ENCODE results near the gene HABP2.

The HABP2 gene

GRCh38 chr10:113529575-113529974, 23.3 kb upstream of the HABP2 start:
- no peak overlapping the region for H3K4me2 ChIP-seq
- no peaks in the 10 kb centered on the region for H3K36me3 ChIP-seq (ENCODE audit: insufficient read depth)
- H3K27me3 ChIP-seq (ENCODE audit: insufficient read depth, low read depth): no peaks in the 10 kb centered on the region
- no peak overlapping the region for H2AFZ ChIP-seq (ENCODE audit: low read depth)
- H3K27ac ChIP-seq: no peak overlapping the region
- no peak for TF ChIP-seq CTCF (conservative IDR thresholded peaks at IDR 0.05; ENCODE audit: low read depth, low read length)
- no peaks in the 10 kb centered on the region for H4K20me1 ChIP-seq (ENCODE audit: insufficient read depth)
- H3K9ac ChIP-seq: no peak overlapping the region
- no peaks in the 10 kb centered on the region for H3K79me2 ChIP-seq (ENCODE audit: insufficient read depth, low read depth)
- H3K4me1 ChIP-seq (ENCODE audit: low read depth, poor library complexity, severe bottlenecking): no peaks in the 10 kb centered on the region
- no peak overlapping the region for H3K4me3 ChIP-seq (IDR thresholded peaks at IDR 0.05; ENCODE audit: insufficient read depth, low read depth, low read length)

GRCh38 chr10:113530476-113530875, 22.4 kb upstream of the HABP2 start:
- no peak overlapping the region for H3K27ac ChIP-seq

GRCh38 chr10:113532724-113533123, 20.1 kb upstream of the HABP2 start:
- Histone ChIP-seq H3K79me2 (ENCODE audit: insufficient read depth, low read depth) (no peaks in the 10 kb centered on the region), H3K36me3 (ENCODE audit: insufficient read depth) (no peaks in the 10 kb centered on the region), H4K20me1 (ENCODE audit: insufficient read depth) (no peaks in the 10 kb centered on the region), H2AFZ (ENCODE audit: low read depth) (no peak overlapping the region), H3K4me2 (no peak overlapping the region), H3K4me3 (IDR thresholded peaks at IDR 0.05; ENCODE audit: insufficient read depth, low read depth, low read length) (no peak overlapping the region), H3K4me1 (ENCODE audit: low read depth, poor library complexity, severe bottlenecking) (no peaks in the 10 kb centered on the region), H3K27ac (no peak overlapping the region), H3K27me3 (ENCODE audit: insufficient read depth, low read depth) (no peaks in the 10 kb centered on the region), H3K9ac (no peak overlapping the region)
- TF ChIP-seq CTCF (conservative IDR thresholded peaks at IDR 0.05; ENCODE audit: low read depth, low read length): no peak

More at GRCh38 chr10:113530476-113530875, 22.4 kb upstream of the HABP2 start:
- H3K9ac ChIP-seq: no peak overlapping the region
- H3K36me3 ChIP-seq (ENCODE audit: insufficient read depth): no peaks in the 10 kb centered on the region
- H3K27me3 ChIP-seq (ENCODE audit: insufficient read depth, low read depth): no peaks in the 10 kb centered on the region
- H3K4me2 ChIP-seq: no peak overlapping the region
- no peaks in the 10 kb centered on the region for H4K20me1 ChIP-seq (ENCODE audit: insufficient read depth)
- H3K4me3 ChIP-seq (IDR thresholded peaks at IDR 0.05; ENCODE audit: insufficient read depth, low read depth, low read length): no peak overlapping the region
- TF ChIP-seq CTCF (conservative IDR thresholded peaks at IDR 0.05; ENCODE audit: low read depth, low read length): no peak
- H3K4me1 ChIP-seq (ENCODE audit: low read depth, poor library complexity, severe bottlenecking): no peaks in the 10 kb centered on the region
- no peaks in the 10 kb centered on the region for H3K79me2 ChIP-seq (ENCODE audit: insufficient read depth, low read depth)
- H2AFZ ChIP-seq (ENCODE audit: low read depth): no peak overlapping the region

- no peak overlapping the region for H2AFZ ChIP-seq (ENCODE audit: low read depth)
- no peak overlapping the region for H3K4me3 ChIP-seq (IDR thresholded peaks at IDR 0.05; ENCODE audit: insufficient read depth, low read depth, low read length)
- H3K4me2 ChIP-seq: no peak overlapping the region
- no peak for TF ChIP-seq CTCF (conservative IDR thresholded peaks at IDR 0.05; ENCODE audit: low read depth, low read length)
- H3K79me2 ChIP-seq (ENCODE audit: insufficient read depth, low read depth): no peaks in the 10 kb centered on the region
- H3K4me1 ChIP-seq (ENCODE audit: low read depth, poor library complexity, severe bottlenecking): no peaks in the 10 kb centered on the region
- H3K27me3 ChIP-seq (ENCODE audit: insufficient read depth, low read depth): no peaks in the 10 kb centered on the region
- no peak overlapping the region for H3K9ac ChIP-seq
- H4K20me1 ChIP-seq (ENCODE audit: insufficient read depth): no peaks in the 10 kb centered on the region
- no peaks in the 10 kb centered on the region for H3K36me3 ChIP-seq (ENCODE audit: insufficient read depth)
- no peak overlapping the region for H3K27ac ChIP-seq
Measured at GRCh38 chr10:113533801-113534200, 19.1 kb upstream of the HABP2 start.
